Measurements from ENCODE around the gene CSRNP2. TPM values are rescaled to one million over a fixed set of nuclear protein-coding genes. Genes with fewer than 3 reads are reported as not detected.

Gene CSRNP2
- total and polyA plus RNA-seq, 2 experiments from 2014 or later = 19.0 to 22.5 TPM

DNA sequence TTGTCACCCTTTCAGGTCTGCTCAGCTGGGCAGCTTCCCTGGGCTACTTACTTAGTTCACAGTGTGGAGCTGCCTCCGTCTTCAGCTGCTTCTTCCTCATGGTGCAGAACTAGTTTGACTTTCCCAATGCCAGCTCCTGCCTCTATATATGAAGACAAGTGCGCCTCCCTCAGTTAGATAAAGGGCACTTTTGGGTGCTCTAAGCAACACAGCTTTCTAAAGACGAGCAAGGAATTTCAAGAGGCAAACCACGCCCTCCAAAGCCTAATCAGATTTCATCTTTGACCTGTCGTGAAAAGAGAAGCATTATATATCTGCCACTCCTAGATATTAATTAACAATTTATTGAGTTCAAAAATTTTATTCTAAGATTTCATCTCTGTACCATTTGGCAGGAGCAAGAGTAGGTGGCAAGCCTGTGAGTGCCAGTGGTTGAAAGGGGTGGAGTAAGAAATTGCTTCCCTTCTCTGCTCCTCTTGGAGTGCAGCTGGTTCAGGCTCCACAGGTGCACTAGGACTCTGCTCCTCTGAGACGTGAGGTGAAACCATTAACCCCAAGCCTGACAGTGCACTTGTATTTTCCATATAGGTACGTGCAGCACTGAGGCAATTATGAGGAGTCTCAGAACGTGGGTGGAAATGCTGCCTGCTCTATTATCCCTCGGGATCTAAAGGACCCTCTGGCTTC is 55.1 kb downstream of the CSRNP2 start:
- TF ChIP-seq CTCF (IDR thresholded peaks at IDR 0.05; ENCODE audit: low read depth, low read length) = peak; percentile 32
- H3K27ac ChIP-seq = no peak overlapping the region
- peak; percentile 56 to 67 for DNase-seq (ENCODE audit: low read depth in 1 of 2, low spot score in 1 of 2)
- H3K36me3 ChIP-seq = no peaks in the 10 kb centered on the region
- H3K4me3 ChIP-seq = no peak overlapping the region
- H3K27me3 ChIP-seq = no peaks in the 10 kb centered on the region
- peaks cover 19% of the 10 kb centered on the region for H3K4me1 ChIP-seq (ENCODE audit: low read depth)
- no peaks in the 10 kb centered on the region for H3K9me3 ChIP-seq (ENCODE audit: low read depth)

GRCh38 chr12:51027342-51027835 is 56.0 kb downstream of the CSRNP2 start:
- Histone ChIP-seq H3K9me3 (ENCODE audit: low read depth) (no peaks in the 10 kb centered on the region), H3K36me3 (no peaks in the 10 kb centered on the region), H3K4me1 (ENCODE audit: low read depth) (peaks cover 19% of the 10 kb centered on the region), H3K27ac (no peak overlapping the region), H3K4me3 (no peak overlapping the region), H3K27me3 (no peaks in the 10 kb centered on the region)
- no peak for TF ChIP-seq CTCF (IDR thresholded peaks at IDR 0.05; ENCODE audit: low read depth, low read length)
- no peak for DNase-seq (ENCODE audit: low read depth in 1 of 2, low spot score in 1 of 2)

DNA sequence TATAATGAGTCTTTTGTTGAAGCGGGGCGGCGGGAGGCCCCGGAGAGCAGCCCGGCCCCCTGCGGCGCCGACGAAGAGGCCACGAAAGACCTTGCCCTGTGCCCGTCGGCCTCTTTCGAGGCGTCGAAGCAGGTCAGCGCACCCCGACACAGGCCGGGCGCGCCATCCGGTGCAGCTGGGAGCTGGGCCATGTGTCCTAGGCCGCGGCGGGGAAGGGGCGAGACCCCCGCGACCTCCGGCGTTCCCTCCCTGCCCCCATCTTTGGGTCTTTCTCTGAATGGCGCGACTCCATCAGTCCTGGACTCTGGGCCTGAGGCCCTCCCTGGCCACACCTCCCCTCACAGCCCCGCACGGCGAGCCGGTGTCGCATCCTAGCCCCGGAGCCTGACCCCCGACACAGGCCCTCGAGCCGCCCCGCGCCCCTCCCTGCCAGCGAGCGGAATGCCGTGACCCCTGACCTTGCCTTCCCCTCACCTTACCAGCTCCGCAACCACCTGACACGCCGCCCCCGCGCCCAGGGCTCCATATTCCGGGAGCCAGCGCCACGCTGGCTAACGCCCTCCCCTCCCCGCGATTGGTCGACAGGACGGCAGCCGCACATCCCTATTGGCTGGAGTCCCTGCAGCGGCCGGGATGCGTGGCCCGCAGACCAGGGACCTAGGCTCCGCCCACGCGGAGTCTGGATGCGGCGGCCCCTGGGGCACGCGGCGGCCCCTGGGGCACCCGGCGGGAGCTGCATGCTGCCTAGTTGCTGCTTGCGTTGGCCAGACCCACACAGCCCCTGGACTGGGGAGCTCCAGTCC is 57.4 kb downstream of the CSRNP2 start, which contains the start of gene SLC11A2:
TSS of gene SLC11A2 (minus strand) at position 549 of the 803 bp plus-strand sequence. CDS start 15,656 bp downstream, outside the sequence.
- H3K4me3 ChIP-seq = peak within 1 kb of the TSS; percentile 69

GRCh38 chr12:51025338-51025835 is 58.0 kb downstream of the CSRNP2 start:
- peak overlapping the region; percentile 69 for H3K4me3 ChIP-seq
- DNase-seq (ENCODE audit: low read depth in 1 of 2, low spot score in 1 of 2) = no peak
- peak overlapping the region; percentile 91 for H3K27ac ChIP-seq
- TF ChIP-seq CTCF (IDR thresholded peaks at IDR 0.05; ENCODE audit: low read depth, low read length) = no peak
- peaks cover 27% of the 10 kb centered on the region for H3K4me1 ChIP-seq (ENCODE audit: low read depth)
- no peaks in the 10 kb centered on the region for H3K9me3 ChIP-seq (ENCODE audit: low read depth)
- H3K27me3 ChIP-seq = no peaks in the 10 kb centered on the region
- H3K36me3 ChIP-seq = no peaks in the 10 kb centered on the region

More for the DNA sequence above, 57.4 kb downstream of the CSRNP2 start, which contains the start of gene SLC11A2:
- TF ChIP-seq CTCF (IDR thresholded peaks at IDR 0.05; ENCODE audit: low read depth, low read length) = no peak
- Histone ChIP-seq H3K27me3 (no peaks in the 10 kb centered on the region), H3K9me3 (ENCODE audit: low read depth) (no peaks in the 10 kb centered on the region), H3K36me3 (no peaks in the 10 kb centered on the region), H3K27ac (peak within 1 kb of the TSS; percentile 91), H3K4me1 (ENCODE audit: low read depth) (peaks cover 27% of the 10 kb centered on the region)
- DNase-seq (ENCODE audit: low read depth in 1 of 2, low spot score in 1 of 2) = peak; percentile 96

GRCh38 chr12:51023625-51024382 is 59.6 kb downstream of the CSRNP2 start:
- Histone ChIP-seq H3K4me1 (ENCODE audit: low read depth) (peaks cover 27% of the 10 kb centered on the region), H3K27ac (peak overlapping the region; percentile 91), H3K36me3 (no peaks in the 10 kb centered on the region), H3K27me3 (no peaks in the 10 kb centered on the region), H3K4me3 (no peak overlapping the region), H3K9me3 (ENCODE audit: low read depth) (no peaks in the 10 kb centered on the region)
- no peak for TF ChIP-seq CTCF (IDR thresholded peaks at IDR 0.05; ENCODE audit: low read depth, low read length)
- DNase-seq (ENCODE audit: low read depth in 1 of 2, low spot score in 1 of 2) = peak in 1 of 2 donors; percentile 25

Measured in cardiac muscle cell (in vitro differentiated cells and primary cell).